OCI-LY7 (cell line): ENCODE results near the gene EYA2. TPM values are rescaled to one million over a fixed set of nuclear protein-coding genes. Genes with fewer than 3 reads are reported as not detected.

Source experiments
- microRNA-seq: library from miRNA; unstranded; fragments of <30 nt; microRNA quantifications from one replicate; pipeline ENCODE4 v1.2.0, GENCODE V29; 2022; ENCODE audit warnings: borderline replicate concordance
- small RNA-seq: library from RNA; depleted of rRNA; stranded (forward); fragments of <200 nt; gene quantifications from one replicate; pipeline ENCODE3, GENCODE V24; 2014
- total RNA-seq, 2 experiments: library from RNA; depleted of rRNA in 1 of 2; stranded (reverse); fragments of >200 nt in 1 of 2; shearing (Covaris generic) in 1 of 2; gene quantifications; 2 replicates each; pipeline ENCODE4 v1.2.3, GENCODE V29; 2014 to 2022

Gene EYA2
- total RNA-seq, 2 experiments from 2014 or later: not detected

Small RNA genes within 50 kb of the gene (microRNA-seq; reads per million reads assigned to microRNA genes)
- gene MIR3616: not detected

Small RNA genes within 50 kb of the gene (small RNA-seq; reads per million reads assigned to genes)
- gene MIR3616: not detected

Other genes with a start within 250 kb of the EYA2 start
- not detected in 2 replicates for gene SLC13A3, start 243.4 kb upstream of the EYA2 start, total RNA-seq (2014; rRNA removed; shearing (Covaris generic))
- not detected in 2 replicates for gene SLC13A3, start 243.4 kb upstream of the EYA2 start, total RNA-seq (2022)
- 25.2 and 32.9 TPM in 2 replicates for gene TP53RK, start 205.4 kb upstream of the EYA2 start, total RNA-seq (2014; rRNA removed; shearing (Covaris generic))
- 18.6 and 19.7 TPM in 2 replicates for gene TP53RK, start 205.4 kb upstream of the EYA2 start, total RNA-seq (2022)
- gene SLC2A10, start 185.2 kb upstream of the EYA2 start, total RNA-seq (2014; rRNA removed; shearing (Covaris generic)): not detected in 2 replicates
- not detected in 2 replicates for gene SLC2A10, start 185.2 kb upstream of the EYA2 start, total RNA-seq (2022)